ENCODE measurements around the gene NCAM1.

DNA sequence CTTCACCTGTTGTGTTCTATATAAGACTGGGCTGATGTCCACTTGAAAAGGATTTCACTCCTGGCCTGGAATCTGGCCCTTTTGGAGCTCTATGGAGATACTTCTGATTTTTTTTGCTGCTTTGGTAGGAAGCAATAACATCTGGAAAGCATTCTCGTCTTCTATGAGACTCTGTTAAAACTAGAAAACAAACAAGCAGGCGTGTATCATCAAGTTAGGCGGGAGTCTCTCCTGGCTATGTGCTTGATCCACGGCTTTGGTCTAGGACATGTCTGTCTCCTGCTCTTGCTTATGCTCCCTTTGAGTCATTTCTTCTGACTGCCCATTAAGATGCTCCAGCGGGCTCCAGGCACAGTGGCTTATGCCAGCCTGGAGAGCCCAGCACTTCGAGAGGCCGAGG is 231.8 kb downstream of the NCAM1 start:
- TF ChIP-seq, protein P1, sequence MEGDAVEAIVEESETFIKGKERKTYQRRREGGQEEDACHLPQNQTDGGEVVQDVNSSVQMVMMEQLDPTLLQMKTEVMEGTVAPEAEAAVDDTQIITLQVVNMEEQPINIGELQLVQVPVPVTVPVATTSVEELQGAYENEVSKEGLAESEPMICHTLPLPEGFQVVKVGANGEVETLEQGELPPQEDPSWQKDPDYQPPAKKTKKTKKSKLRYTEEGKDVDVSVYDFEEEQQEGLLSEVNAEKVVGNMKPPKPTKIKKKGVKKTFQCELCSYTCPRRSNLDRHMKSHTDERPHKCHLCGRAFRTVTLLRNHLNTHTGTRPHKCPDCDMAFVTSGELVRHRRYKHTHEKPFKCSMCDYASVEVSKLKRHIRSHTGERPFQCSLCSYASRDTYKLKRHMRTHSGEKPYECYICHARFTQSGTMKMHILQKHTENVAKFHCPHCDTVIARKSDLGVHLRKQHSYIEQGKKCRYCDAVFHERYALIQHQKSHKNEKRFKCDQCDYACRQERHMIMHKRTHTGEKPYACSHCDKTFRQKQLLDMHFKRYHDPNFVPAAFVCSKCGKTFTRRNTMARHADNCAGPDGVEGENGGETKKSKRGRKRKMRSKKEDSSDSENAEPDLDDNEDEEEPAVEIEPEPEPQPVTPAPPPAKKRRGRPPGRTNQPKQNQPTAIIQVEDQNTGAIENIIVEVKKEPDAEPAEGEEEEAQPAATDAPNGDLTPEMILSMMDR (IDR thresholded peaks at IDR 0.05) = no peak
- TF ChIP-seq POLR2A (IDR thresholded peaks at IDR 0.05) = no peak
